ENCODE data around the gene FOXL3. TPM values are rescaled to one million over a fixed set of nuclear protein-coding genes. Genes with fewer than 3 reads are reported as not detected.

FOXL3 gene
- total and polyA plus RNA-seq, 2 experiments from 2014 or later, result not detected

DNA sequence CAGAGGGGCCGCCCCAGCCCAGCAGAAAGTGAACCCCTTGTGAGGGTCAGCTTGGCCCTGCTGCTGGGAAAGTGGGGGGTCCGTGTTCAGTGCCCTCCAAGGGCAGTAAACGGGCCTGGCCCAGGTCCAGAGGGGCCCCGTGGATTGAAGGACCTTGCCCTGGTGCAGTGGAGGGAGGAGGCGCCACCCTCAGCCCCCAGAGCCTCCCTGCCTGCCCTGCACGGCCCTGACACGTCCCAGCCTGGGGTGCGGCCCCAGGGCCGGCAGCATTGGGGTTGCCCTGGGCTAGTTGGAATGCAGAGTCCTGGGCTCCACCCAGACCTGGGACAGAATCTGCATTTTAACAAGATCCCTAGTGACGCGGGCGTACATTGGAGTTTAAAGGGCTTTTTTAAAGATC, 42.8 kb upstream of the FOXL3 start:
- Histone ChIP-seq H3K27ac (no peak overlapping the region), H3K4me1 (ENCODE audit: insufficient read depth) (no peaks in the 10 kb centered on the region), H3K4me3 (no peak overlapping the region), H3K36me3 (replicated peaks; ENCODE audit: insufficient read depth, low read depth) (no peaks in the 10 kb centered on the region), H3K9me3 (ENCODE audit: low read depth) (no peaks in the 10 kb centered on the region), H3K4me2 (no peak overlapping the region), H3K9me2 (replicated peaks; ENCODE audit: insufficient read depth) (no peaks in the 10 kb centered on the region), H3K27me3 (no peaks in the 10 kb centered on the region), H3K79me2 (no peaks in the 10 kb centered on the region), H2AFZ (no peak overlapping the region), H4K20me1 (ENCODE audit: insufficient read depth, poor library complexity, severe bottlenecking) (no peaks in the 10 kb centered on the region)
- TF ChIP-seq, protein P1, sequence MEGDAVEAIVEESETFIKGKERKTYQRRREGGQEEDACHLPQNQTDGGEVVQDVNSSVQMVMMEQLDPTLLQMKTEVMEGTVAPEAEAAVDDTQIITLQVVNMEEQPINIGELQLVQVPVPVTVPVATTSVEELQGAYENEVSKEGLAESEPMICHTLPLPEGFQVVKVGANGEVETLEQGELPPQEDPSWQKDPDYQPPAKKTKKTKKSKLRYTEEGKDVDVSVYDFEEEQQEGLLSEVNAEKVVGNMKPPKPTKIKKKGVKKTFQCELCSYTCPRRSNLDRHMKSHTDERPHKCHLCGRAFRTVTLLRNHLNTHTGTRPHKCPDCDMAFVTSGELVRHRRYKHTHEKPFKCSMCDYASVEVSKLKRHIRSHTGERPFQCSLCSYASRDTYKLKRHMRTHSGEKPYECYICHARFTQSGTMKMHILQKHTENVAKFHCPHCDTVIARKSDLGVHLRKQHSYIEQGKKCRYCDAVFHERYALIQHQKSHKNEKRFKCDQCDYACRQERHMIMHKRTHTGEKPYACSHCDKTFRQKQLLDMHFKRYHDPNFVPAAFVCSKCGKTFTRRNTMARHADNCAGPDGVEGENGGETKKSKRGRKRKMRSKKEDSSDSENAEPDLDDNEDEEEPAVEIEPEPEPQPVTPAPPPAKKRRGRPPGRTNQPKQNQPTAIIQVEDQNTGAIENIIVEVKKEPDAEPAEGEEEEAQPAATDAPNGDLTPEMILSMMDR (IDR thresholded peaks at IDR 0.05; ENCODE audit: poor library complexity), result no peak
- no peak for TF ChIP-seq EZH2phosphoT487 (IDR thresholded peaks at IDR 0.05; ENCODE audit: low read depth, severe bottlenecking, unreplicated experiment)
- TF ChIP-seq EZH2 (IDR thresholded peaks at IDR 0.05; ENCODE audit: borderline replicate concordance), result no peak
- DNase-seq (ENCODE audit: low spot score), result no peak
- whole genome bisulfite sequencing (ENCODE audit: low lambda C conversion rate, missing lambda C conversion rate), result 87% methylated on average over 12 of the region's 12 CpGs

DNA sequence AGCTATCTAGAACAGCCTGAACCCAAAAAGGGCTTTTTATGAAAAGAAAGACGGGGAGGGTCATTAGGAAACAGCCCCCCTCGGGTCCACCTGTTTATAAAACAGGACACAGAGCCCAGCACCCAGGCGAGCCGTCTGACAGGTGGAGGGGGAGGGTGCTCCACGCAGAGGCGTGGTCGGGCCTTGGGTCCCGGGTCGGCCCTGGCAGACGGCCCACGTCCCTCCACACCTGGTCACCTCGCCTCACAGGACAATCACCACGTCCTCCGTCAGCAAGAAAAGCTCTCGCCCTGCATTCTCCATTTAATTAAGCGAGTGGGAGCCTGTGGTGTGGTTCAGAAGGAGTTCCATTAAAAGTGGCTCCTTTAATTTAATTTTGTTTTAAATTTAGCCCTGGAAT, 42.3 kb upstream of the FOXL3 start:
- H3K79me2 ChIP-seq, result no peaks in the 10 kb centered on the region
- no peaks in the 10 kb centered on the region for H3K27me3 ChIP-seq
- DNase-seq (ENCODE audit: low spot score), result no peak
- H3K27ac ChIP-seq, result no peak overlapping the region
- H4K20me1 ChIP-seq (ENCODE audit: insufficient read depth, poor library complexity, severe bottlenecking), result no peaks in the 10 kb centered on the region
- no peaks in the 10 kb centered on the region for H3K9me3 ChIP-seq (ENCODE audit: low read depth)
- H3K9me2 ChIP-seq (replicated peaks; ENCODE audit: insufficient read depth), result no peaks in the 10 kb centered on the region
- H3K4me1 ChIP-seq (ENCODE audit: insufficient read depth), result no peaks in the 10 kb centered on the region
- no peak overlapping the region for H3K4me2 ChIP-seq
- no peaks in the 10 kb centered on the region for H3K36me3 ChIP-seq (replicated peaks; ENCODE audit: insufficient read depth, low read depth)
- 92% methylated on average over 16 of the region's 16 CpGs for WGBS (ENCODE audit: low lambda C conversion rate, missing lambda C conversion rate)
- no peak overlapping the region for H3K4me3 ChIP-seq
- H2AFZ ChIP-seq, result no peak overlapping the region
- TF ChIP-seq, protein P1 (IDR thresholded peaks at IDR 0.05; ENCODE audit: poor library complexity), result no peak
- TF ChIP-seq EZH2 (IDR thresholded peaks at IDR 0.05; ENCODE audit: borderline replicate concordance), result no peak
- TF ChIP-seq EZH2phosphoT487 (IDR thresholded peaks at IDR 0.05; ENCODE audit: low read depth, severe bottlenecking, unreplicated experiment), result no peak

DNA sequence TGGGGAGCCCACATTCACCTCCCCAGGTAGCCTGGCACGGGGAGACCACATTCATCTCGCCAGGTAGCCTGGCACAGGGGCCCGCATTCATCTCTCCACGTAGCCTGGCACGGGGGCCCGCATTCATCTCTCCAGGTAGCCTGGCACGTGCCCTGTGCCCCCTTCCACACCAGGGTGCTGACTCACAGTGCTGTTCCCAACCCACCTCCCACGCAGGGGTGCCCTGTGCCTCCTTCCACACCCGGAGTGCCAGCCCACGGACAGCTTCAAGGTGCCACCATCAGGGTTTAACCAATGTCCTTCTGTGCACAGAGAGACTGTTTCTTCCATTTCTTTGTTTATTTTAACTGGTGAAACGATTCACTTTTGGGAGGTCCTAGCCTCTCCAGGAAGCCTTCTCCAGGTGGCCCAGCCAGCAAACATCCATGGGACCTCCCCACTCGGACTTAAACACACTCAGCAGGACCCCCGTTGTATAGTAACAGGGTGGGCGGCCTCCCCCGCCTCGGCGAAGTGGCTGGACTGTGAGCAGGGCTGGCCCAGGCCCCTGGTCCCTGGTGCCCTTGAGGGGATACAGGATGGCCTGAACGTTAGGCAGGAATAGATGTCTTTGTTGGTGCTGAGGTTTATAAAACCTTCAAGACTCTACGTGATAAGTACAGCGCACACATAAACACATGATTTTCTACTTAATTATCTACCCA, 41.1 kb upstream of the FOXL3 start:
- Histone ChIP-seq H3K9me3 (ENCODE audit: low read depth) (no peaks in the 10 kb centered on the region), H3K27me3 (no peaks in the 10 kb centered on the region), H3K9me2 (replicated peaks; ENCODE audit: insufficient read depth) (no peaks in the 10 kb centered on the region), H3K4me2 (no peak overlapping the region), H3K27ac (no peak overlapping the region), H2AFZ (no peak overlapping the region), H3K4me1 (ENCODE audit: insufficient read depth) (no peaks in the 10 kb centered on the region), H4K20me1 (ENCODE audit: insufficient read depth, poor library complexity, severe bottlenecking) (no peaks in the 10 kb centered on the region), H3K36me3 (replicated peaks; ENCODE audit: insufficient read depth, low read depth) (no peaks in the 10 kb centered on the region), H3K4me3 (no peak overlapping the region), H3K79me2 (no peaks in the 10 kb centered on the region)
- DNase-seq (ENCODE audit: low spot score), result no peak
- WGBS (ENCODE audit: low lambda C conversion rate, missing lambda C conversion rate), result 95% methylated on average over 18 of the region's 20 CpGs
- TF ChIP-seq, protein P1 (IDR thresholded peaks at IDR 0.05; ENCODE audit: poor library complexity), result no peak
- TF ChIP-seq EZH2 (IDR thresholded peaks at IDR 0.05; ENCODE audit: borderline replicate concordance) (no peak), EZH2phosphoT487 (IDR thresholded peaks at IDR 0.05; ENCODE audit: low read depth, severe bottlenecking, unreplicated experiment) (no peak)

All from hepatocyte (in vitro differentiated cells).